Endothelial cell of umbilical vein (primary cell): Measurements from ENCODE around the gene NDUFS8. TPM values are rescaled to one million over a fixed set of nuclear protein-coding genes. Genes with fewer than 3 reads are reported as not detected.
"Not testable (repeated sequence)": the region's sequence is repeated elsewhere in the genome, so short reads cannot be mapped to it uniquely, and the experiment has no call there.

ENCODE experiments used
- BruUV-seq: library from RNA; stranded (reverse); fragments of 400-500 nt; replicated peaks from 2 replicates; lab custom pipeline; 2021; lab: Mats Ljungman, UMichigan
- CTCF ChIA-PET: fragments of 300-600, 350-600 bp; sonication (Branson Sonifier 250); formaldehyde crosslinking; loops from one replicate; lab custom pipeline; 2021; ENCODE audit warnings: antibody characterized with exemption, inconsistent platforms; lab: Charles Lee
- POLR2A ChIA-PET: fragments of 300-600, 350-600 bp; sonication (Branson Sonifier 250); formaldehyde crosslinking; loops from one replicate; lab custom pipeline; 2021; ENCODE audit warnings: antibody characterized with exemption, inconsistent platforms; lab: Charles Lee
- DNase-seq: peaks from one replicate; pipeline ENCODE4 v3.0.0-alpha.2; 2011; ENCODE audit warnings: low read depth, low spot score
- FAIRE-seq: peaks from 2 replicates; lab custom pipeline; 2011; peaks lifted over from hg19 to GRCh38; lab: Jason Lieb, UNC
- H2AFZ ChIP-seq: 2 replicates; pipeline ENCODE4 v1.6.0; 2012; ENCODE audit warnings: low read depth, low read length, control low read depth, inconsistent platforms
- H3K27ac ChIP-seq: 2 replicates; pipeline ENCODE4 v1.5.1; 2011; ENCODE audit warnings: low read depth, mild to moderate bottlenecking, control low read depth, low read length, moderate library complexity; ENCODE audit not compliant: insufficient read depth
- H3K27me3 ChIP-seq, 2 experiments: 2 replicates each; pipeline versions ENCODE4 v1.6.0 to v1.6.1; 2011; ENCODE audit warnings: low read length in 2 of 2, mixed read lengths in 1 of 2; ENCODE audit not compliant: control insufficient read depth in 2 of 2, insufficient read depth in 2 of 2
- H3K36me3 ChIP-seq, 2 experiments: 2 replicates in 1 of 2; 3 replicates in 1 of 2; pipeline ENCODE4 v1.5.1; 2011; ENCODE audit warnings: low read length in 2 of 2, mild to moderate bottlenecking in 1 of 2, moderate library complexity in 1 of 2; ENCODE audit not compliant: control insufficient read depth in 2 of 2, insufficient read depth in 2 of 2; ENCODE audit errors: extremely low read depth in 1 of 2
- H3K4me1 ChIP-seq: 3 replicates; pipeline ENCODE4 v1.5.1; 2011; ENCODE audit warnings: mild to moderate bottlenecking, low read length; ENCODE audit not compliant: control insufficient read depth, insufficient read depth; ENCODE audit errors: extremely low read depth
- H3K4me2 ChIP-seq: 2 replicates; pipeline ENCODE4 v1.6.1; 2011; ENCODE audit warnings: low read length, control low read depth, mixed read lengths; ENCODE audit not compliant: insufficient read depth
- H3K4me3 ChIP-seq, 3 experiments: fragments of 200-600 bp in 1 of 3; sonication (generic), shearing (Covaris generic) in 1 of 3; replicated peaks in 1 of 3; 2 replicates each; pipeline ENCODE4 v1.5.1; 2011 to 2016; ENCODE audit warnings: control low read depth in 3 of 3, low read length in 3 of 3, mild to moderate bottlenecking in 2 of 3, inconsistent platforms in 1 of 3, low read depth in 1 of 3, moderate library complexity in 1 of 3; ENCODE audit not compliant: insufficient read depth in 1 of 3
- H3K79me2 ChIP-seq: 2 replicates; pipeline ENCODE4 v1.6.0; 2012; ENCODE audit warnings: low read length, inconsistent platforms; ENCODE audit not compliant: control insufficient read depth, insufficient read depth
- H3K9ac ChIP-seq: replicated peaks from 2 replicates; pipeline ENCODE3; 2011; ENCODE audit warnings: low read length, control low read depth; ENCODE audit not compliant: insufficient read depth; ENCODE audit errors: extremely low read depth
- H3K9me1 ChIP-seq: replicated peaks from 3 replicates; pipeline ENCODE4 v1.6.0; 2011; ENCODE audit warnings: mild to moderate bottlenecking, low read length; ENCODE audit not compliant: control insufficient read depth, insufficient read depth; ENCODE audit errors: extremely low read depth
- H3K9me3 ChIP-seq: replicated peaks from 2 replicates; pipeline ENCODE4 v1.5.1; 2012; ENCODE audit warnings: low read length, inconsistent platforms; ENCODE audit not compliant: control insufficient read depth, insufficient read depth
- H4K20me1 ChIP-seq: replicated peaks from 2 replicates; pipeline ENCODE3; 2011; ENCODE audit warnings: mild to moderate bottlenecking, low read length; ENCODE audit not compliant: control insufficient read depth, insufficient read depth; ENCODE audit errors: extremely low read depth
- CTCF ChIP-seq, 2 donors: IDR thresholded peaks; 1 replicate in 1 of 2; 2 replicates in 1 of 2; pipeline ENCODE4 v1.5.1; 2011; ENCODE audit warnings: low read length in 2 of 2, mild to moderate bottlenecking in 2 of 2, moderate library complexity in 2 of 2, control low read depth in 1 of 2, inconsistent platforms in 1 of 2, low read depth in 1 of 2; ENCODE audit not compliant: insufficient read depth in 1 of 2; ENCODE audit errors: extremely low read depth in 1 of 2
- EZH2 ChIP-seq: IDR thresholded peaks from 2 replicates; pipeline ENCODE4 v1.6.1; 2012; ENCODE audit warnings: borderline replicate concordance, low read depth, mild to moderate bottlenecking, moderate library complexity, low read length, inconsistent platforms; ENCODE audit not compliant: severe bottlenecking
- FOS ChIP-seq: IDR thresholded peaks from 2 replicates; pipeline ENCODE4 v1.6.1; 2011; ENCODE audit warnings: mild to moderate bottlenecking, low read length, moderate library complexity, borderline replicate concordance; ENCODE audit not compliant: insufficient read depth
- GATA2 ChIP-seq: IDR thresholded peaks from 2 replicates; pipeline ENCODE4 v1.7.0; 2011; ENCODE audit warnings: low read depth, mild to moderate bottlenecking, moderate library complexity, mixed read lengths, low read length; ENCODE audit not compliant: insufficient read length, insufficient read depth
- JUN ChIP-seq: IDR thresholded peaks from 2 replicates; pipeline ENCODE4 v1.6.1; 2011; ENCODE audit warnings: borderline replicate concordance, low read depth; ENCODE audit not compliant: insufficient read length, insufficient read depth
- MAX ChIP-seq: IDR thresholded peaks from 2 replicates; pipeline ENCODE4 v1.6.1; 2011; ENCODE audit not compliant: insufficient read depth, insufficient read length
- MYC ChIP-seq: IDR thresholded peaks from one replicate; pipeline ENCODE4 v1.6.1; 2011; ENCODE audit warnings: mild to moderate bottlenecking, low read depth, low read length
- POLR2A ChIP-seq: IDR thresholded peaks from 2 replicates; pipeline ENCODE4 v1.6.1; 2012; ENCODE audit warnings: low read depth, mild to moderate bottlenecking, control low read depth, low read length
- POLR2AphosphoS5 ChIP-seq: IDR thresholded peaks from 2 replicates; pipeline ENCODE4 v1.6.1; 2012; ENCODE audit warnings: low read depth, mild to moderate bottlenecking, control low read depth, low read length, moderate library complexity; ENCODE audit not compliant: insufficient read depth
- dilution Hi-C: fragments of 300-500 bp; cut with MboI; formaldehyde crosslinking; loops from one replicate; pipeline ENCODE4 v1.15.0; 2019; ENCODE audit warnings: low sequenced_read_pairs; ENCODE audit not compliant: extremely low pct_ligation_motif_present
- intact Hi-C: fragments of 100-400 bp; cut with micrococcal nuclease; formaldehyde crosslinking; loops from one replicate; pipeline ENCODE4 v1.10.0; 2022
- polyA plus RNA-seq, 4 experiments: library from polyadenylated mRNA; depleted of rRNA in 3 of 4; stranded (reverse) in 3 of 4; unstranded in 1 of 4; fragments of >200 nt; gene quantifications; 2 replicates each; pipeline versions ENCODE4 v1.2.1 to v1.2.3, GENCODE V29; 2011 to 2012; ENCODE audit warnings: missing spikeins in 1 of 4
- total RNA-seq: library from RNA; stranded (reverse); gene quantifications from 2 replicates; pipeline ENCODE4 v1.2.3, GENCODE V29; 2021

The NDUFS8 gene
- total and polyA plus RNA-seq, 2 donors (not counting 3 experiments of a cell fraction or from before 2014, with no cell fraction given), result 166 to 170 TPM

GRCh38 chr11:67995129-67995528 lies 35.4 kb upstream of the NDUFS8 start:
- POLR2A ChIA-PET, intact Hi-C loops, H3K27me3 ChIP-seq, H4K20me1 ChIP-seq, FAIRE-seq, dilution Hi-C loops, H3K79me2 ChIP-seq, H3K27ac ChIP-seq, H3K4me2 ChIP-seq, H3K9ac ChIP-seq, CTCF ChIA-PET, H2AFZ ChIP-seq, H3K4me3 ChIP-seq, H3K9me3 ChIP-seq, H3K4me1 ChIP-seq, H3K9me1 ChIP-seq, DNase-seq, BruUV-seq, H3K36me3 ChIP-seq: not testable (repeated sequence)

GRCh38 chr11:67995579-67995978 lies 34.9 kb upstream of the NDUFS8 start:
- H3K4me1 ChIP-seq, DNase-seq, BruUV-seq, H4K20me1 ChIP-seq, H3K27ac ChIP-seq, H3K79me2 ChIP-seq, H3K9ac ChIP-seq, H3K4me3 ChIP-seq, H3K4me2 ChIP-seq, intact Hi-C loops, H3K9me3 ChIP-seq, FAIRE-seq, H2AFZ ChIP-seq, POLR2A ChIA-PET, dilution Hi-C loops, CTCF ChIA-PET, H3K36me3 ChIP-seq, H3K9me1 ChIP-seq, H3K27me3 ChIP-seq: not testable (repeated sequence)

GRCh38 chr11:67996051-67996450 lies 34.4 kb upstream of the NDUFS8 start:
- no peaks in the 10 kb centered on the region for H3K79me2 ChIP-seq
- ChIA-PET POLR2A (no interaction called here), CTCF (no interaction called here)
- H3K27me3 ChIP-seq, result peaks cover 0 to under 1% of the 10 kb centered on the region in 2 experiments
- no peak overlapping the region for H3K9ac ChIP-seq
- no peaks in the 10 kb centered on the region for H3K4me1 ChIP-seq
- no peaks in the 10 kb centered on the region for H3K9me1 ChIP-seq
- H4K20me1 ChIP-seq, result no peaks in the 10 kb centered on the region
- BruUV-seq, result no TSS peak
- dilution Hi-C loops, result no loop called here
- H2AFZ ChIP-seq, result no peak overlapping the region
- no peak overlapping the region for H3K4me3 ChIP-seq
- TF ChIP-seq POLR2A (no peak), FOS (no peak), EZH2 (no peak), JUN (no peak), CTCF (IDR thresholded peaks at IDR 0.05; ENCODE audit: extremely low read depth in 1 of 2, insufficient read depth in 1 of 2, low read depth in 1 of 2, low read length in 2 of 2) (no peak), MYC (no peak), POLR2AphosphoS5 (no peak), GATA2 (no peak), MAX (no peak)
- H3K27ac ChIP-seq, result no peak overlapping the region
- intact Hi-C loops, result no loop called here
- no peak overlapping the region for H3K4me2 ChIP-seq
- no peaks in the 10 kb centered on the region for H3K9me3 ChIP-seq
- DNase-seq (no peak), FAIRE-seq (no peak)
- H3K36me3 ChIP-seq, result no peaks in the 10 kb centered on the region
